Esophagus squamous epithelium (tissue), 4 donors: ENCODE results near the gene GPBP1L1.

Experiments used
- POLR2A ChIP-seq, 4 donors: fragments of 450-650 bp; IDR thresholded peaks; one replicate each; pipeline ENCODE4 v1.6.1; 2017; ENCODE audit warnings: antibody characterized with exemption in 4 of 4, mild to moderate bottlenecking in 4 of 4, moderate library complexity in 3 of 4
- TF ChIP-seq, protein P1 (sequence below), 6 experiments: fragments of 450-650 bp in 4 of 6; fragments of 200-600 bp in 2 of 6; sonication (generic) in 2 of 6; IDR thresholded peaks; one replicate each; pipeline ENCODE4 v1.5.1; 2016 to 2019; ENCODE audit warnings: antibody characterized with exemption in 6 of 6, mild to moderate bottlenecking in 4 of 6, moderate library complexity in 4 of 6

DNA sequence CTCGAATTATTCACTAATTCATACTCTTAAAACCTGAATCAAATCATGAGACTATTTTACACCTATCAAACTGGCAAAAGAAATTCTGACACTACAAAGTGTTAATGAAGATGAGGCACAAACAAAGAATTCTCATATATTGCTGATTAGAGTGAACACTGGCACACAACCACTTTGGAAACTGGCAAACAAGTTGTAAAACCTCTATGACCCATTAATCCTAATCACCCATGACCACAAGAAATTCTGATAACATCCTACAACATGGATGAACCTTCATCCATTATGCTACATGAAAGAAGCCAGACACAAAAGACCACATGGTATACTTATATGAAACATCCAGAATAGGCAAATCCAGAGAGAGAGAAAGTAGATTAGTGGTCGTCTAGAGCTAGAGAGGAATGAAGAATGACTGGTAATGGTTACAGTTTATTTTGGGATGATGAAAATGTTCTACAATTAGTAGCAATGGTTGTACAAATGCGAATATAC is 8.5 kb downstream of the GPBP1L1 start:
- TF ChIP-seq, protein P1, sequence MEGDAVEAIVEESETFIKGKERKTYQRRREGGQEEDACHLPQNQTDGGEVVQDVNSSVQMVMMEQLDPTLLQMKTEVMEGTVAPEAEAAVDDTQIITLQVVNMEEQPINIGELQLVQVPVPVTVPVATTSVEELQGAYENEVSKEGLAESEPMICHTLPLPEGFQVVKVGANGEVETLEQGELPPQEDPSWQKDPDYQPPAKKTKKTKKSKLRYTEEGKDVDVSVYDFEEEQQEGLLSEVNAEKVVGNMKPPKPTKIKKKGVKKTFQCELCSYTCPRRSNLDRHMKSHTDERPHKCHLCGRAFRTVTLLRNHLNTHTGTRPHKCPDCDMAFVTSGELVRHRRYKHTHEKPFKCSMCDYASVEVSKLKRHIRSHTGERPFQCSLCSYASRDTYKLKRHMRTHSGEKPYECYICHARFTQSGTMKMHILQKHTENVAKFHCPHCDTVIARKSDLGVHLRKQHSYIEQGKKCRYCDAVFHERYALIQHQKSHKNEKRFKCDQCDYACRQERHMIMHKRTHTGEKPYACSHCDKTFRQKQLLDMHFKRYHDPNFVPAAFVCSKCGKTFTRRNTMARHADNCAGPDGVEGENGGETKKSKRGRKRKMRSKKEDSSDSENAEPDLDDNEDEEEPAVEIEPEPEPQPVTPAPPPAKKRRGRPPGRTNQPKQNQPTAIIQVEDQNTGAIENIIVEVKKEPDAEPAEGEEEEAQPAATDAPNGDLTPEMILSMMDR (IDR thresholded peaks at IDR 0.05) = no peak
- TF ChIP-seq POLR2A (IDR thresholded peaks at IDR 0.05) = no peak
